Measurements from ENCODE around the gene DMAP1.

DNA sequence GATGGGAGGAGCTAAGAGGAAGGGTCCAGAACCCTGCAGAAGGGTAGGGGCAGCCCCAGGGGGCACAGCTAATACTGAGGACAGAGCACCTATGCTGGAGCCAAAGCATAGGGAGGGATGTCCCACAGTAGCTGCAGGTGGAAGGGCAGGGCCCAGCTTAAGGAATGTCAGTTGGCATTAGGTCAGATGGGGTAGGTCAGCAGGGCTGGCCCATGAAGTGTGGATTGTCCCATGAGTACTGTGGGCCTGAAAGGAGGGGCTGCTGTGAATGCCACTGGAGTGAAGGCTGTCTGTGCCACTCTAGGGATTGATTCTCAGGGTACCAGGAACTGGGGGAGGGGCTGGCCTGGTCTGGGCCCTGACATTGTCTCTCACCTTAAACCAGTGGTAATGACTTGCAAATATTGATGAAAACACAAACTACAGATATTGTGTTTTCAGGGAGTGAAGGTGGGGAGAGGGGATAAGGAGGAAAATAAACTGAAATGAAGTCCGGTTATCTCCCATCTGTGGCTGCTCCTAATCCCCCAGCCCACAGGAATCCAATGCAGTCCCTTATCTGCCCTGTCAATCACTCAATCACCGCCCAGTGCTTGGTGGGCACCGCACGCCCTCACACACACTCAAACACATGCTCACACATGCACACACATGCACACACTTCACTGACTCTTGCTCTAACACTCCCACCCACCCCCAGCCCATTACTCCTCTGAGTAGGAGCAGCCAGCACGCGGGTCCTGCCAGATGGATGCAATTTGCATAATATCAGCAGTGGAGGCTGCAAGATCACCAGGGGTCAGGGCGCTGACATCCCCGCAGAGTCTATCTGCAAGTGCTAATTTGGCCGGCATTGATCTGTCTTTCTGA, 27.8 kb downstream of the DMAP1 start:
- TF ChIP-seq, protein P1, sequence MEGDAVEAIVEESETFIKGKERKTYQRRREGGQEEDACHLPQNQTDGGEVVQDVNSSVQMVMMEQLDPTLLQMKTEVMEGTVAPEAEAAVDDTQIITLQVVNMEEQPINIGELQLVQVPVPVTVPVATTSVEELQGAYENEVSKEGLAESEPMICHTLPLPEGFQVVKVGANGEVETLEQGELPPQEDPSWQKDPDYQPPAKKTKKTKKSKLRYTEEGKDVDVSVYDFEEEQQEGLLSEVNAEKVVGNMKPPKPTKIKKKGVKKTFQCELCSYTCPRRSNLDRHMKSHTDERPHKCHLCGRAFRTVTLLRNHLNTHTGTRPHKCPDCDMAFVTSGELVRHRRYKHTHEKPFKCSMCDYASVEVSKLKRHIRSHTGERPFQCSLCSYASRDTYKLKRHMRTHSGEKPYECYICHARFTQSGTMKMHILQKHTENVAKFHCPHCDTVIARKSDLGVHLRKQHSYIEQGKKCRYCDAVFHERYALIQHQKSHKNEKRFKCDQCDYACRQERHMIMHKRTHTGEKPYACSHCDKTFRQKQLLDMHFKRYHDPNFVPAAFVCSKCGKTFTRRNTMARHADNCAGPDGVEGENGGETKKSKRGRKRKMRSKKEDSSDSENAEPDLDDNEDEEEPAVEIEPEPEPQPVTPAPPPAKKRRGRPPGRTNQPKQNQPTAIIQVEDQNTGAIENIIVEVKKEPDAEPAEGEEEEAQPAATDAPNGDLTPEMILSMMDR (conservative IDR thresholded peaks at IDR 0.05 in 1 of 2, IDR thresholded peaks at IDR 0.05 in 1 of 2; ENCODE audit: extremely low read depth in 1 of 2, insufficient read depth in 1 of 2, low read depth in 1 of 2, low read length in 2 of 2) = no peak
- TF ChIP-seq EZH2 (IDR thresholded peaks at IDR 0.05; ENCODE audit: borderline replicate concordance, low read length) = no peak
